BLaER1 treated with 17β-estradiol and CSF1 and Interleukin-3, amounts not matched to agents 10 nM and 100 nM (cell line): Measurements from ENCODE around the gene CILP.

Source experiments
- H3K27ac ChIP-seq, 11 experiments: shearing (Covaris generic); formaldehyde crosslinking; 2 replicates each; pipeline ENCODE4 v1.8.1; 2022
- H3K27me3 ChIP-seq, 11 experiments: shearing (Covaris generic); formaldehyde crosslinking; 2 replicates each; pipeline ENCODE4 v1.8.1; 2022
- H3K36me3 ChIP-seq, 11 experiments: shearing (Covaris generic); formaldehyde crosslinking; 2 replicates each; pipeline ENCODE4 v1.8.1; 2022
- H3K4me1 ChIP-seq, 10 experiments: shearing (Covaris generic); formaldehyde crosslinking; 2 replicates each; pipeline ENCODE4 v1.8.1; 2022
- H3K4me2 ChIP-seq, 11 experiments: shearing (Covaris generic); formaldehyde crosslinking; 2 replicates each; pipeline ENCODE4 v1.8.1; 2022
- H3K4me3 ChIP-seq, 10 experiments: shearing (Covaris generic); formaldehyde crosslinking; 2 replicates each; pipeline ENCODE4 v1.8.1; 2022
- H3K9ac ChIP-seq, 11 experiments: shearing (Covaris generic); formaldehyde crosslinking; 2 replicates each; pipeline ENCODE4 v1.8.1; 2022
- H3K9me3 ChIP-seq, 11 experiments: shearing (Covaris generic); formaldehyde crosslinking; replicated peaks in 1 of 11; 2 replicates each; pipeline ENCODE4 v1.8.1; 2022
- H4K20me1 ChIP-seq, 11 experiments: shearing (Covaris generic); formaldehyde crosslinking; 2 replicates each; pipeline ENCODE4 v1.8.1; 2022
- Cebpa-rat ChIP-seq, 11 experiments: shearing (Covaris generic); IDR thresholded peaks; 2 replicates each; pipeline ENCODE4 v1.8.1; 2022

Gene CILP

GRCh38 chr15:65147902-65148301 lies 63.4 kb downstream of the CILP start:
- no peaks in the 10 kb centered on the region for H3K4me1 ChIP-seq
- peaks cover 0 to 16% (median 0%) of the 10 kb centered on the region in 11 experiments; a peak in 3 of 22 replicates for H4K20me1 ChIP-seq
- TF ChIP-seq Cebpa-rat (IDR thresholded peaks at IDR 0.05) = no peak
- H3K36me3 ChIP-seq = peaks cover 66 to 86% (median 76%) of the 10 kb centered on the region in 11 experiments
- H3K4me2 ChIP-seq = no peak overlapping the region
- no peak overlapping the region for H3K27ac ChIP-seq
- H3K9me3 ChIP-seq = no peaks in the 10 kb centered on the region
- no peaks in the 10 kb centered on the region for H3K27me3 ChIP-seq
- no peak overlapping the region for H3K9ac ChIP-seq
- H3K4me3 ChIP-seq = no peak overlapping the region

- Histone ChIP-seq H3K36me3 (peaks cover 53 to 72% (median 62%) of the 10 kb centered on the region in 11 experiments), H3K9me3 (no peaks in the 10 kb centered on the region), H3K4me3 (no peak overlapping the region), H3K4me2 (no peak overlapping the region), H3K27ac (no peak overlapping the region), H3K27me3 (no peaks in the 10 kb centered on the region), H3K4me1 (no peaks in the 10 kb centered on the region), H4K20me1 (peaks cover 0 to 15% (median 0%) of the 10 kb centered on the region in 11 experiments; a peak in 3 of 22 replicates), H3K9ac (no peak overlapping the region)
- TF ChIP-seq Cebpa-rat (IDR thresholded peaks at IDR 0.05) = no peak
Observed at GRCh38 chr15:65146438-65146837, 64.8 kb downstream of the CILP start.
